Stimulated activated CD8-positive, alpha-beta memory T cell treated with anti-CD3 and anti-CD28 coated beads, Interleukin-15, amount 100 ng/mL, for 4 hours (primary cell): Measurements from ENCODE around the gene TNNT1.
A peak's percentile ranks its signal among the peaks of the same experiment; 100 is the strongest.

ENCODE experiments used
- DNase-seq, 2 donors: peaks; one replicate each; pipeline ENCODE4 v3.0.0-alpha.2; 2020; ENCODE audit warnings: low read depth in 2 of 2

TNNT1 gene

GRCh38 chr19:55141696-55142095, 7.3 kb downstream of the TNNT1 start:
- no peak for DNase-seq

- DNase-seq: no peak
Measured at GRCh38 chr19:55137915-55138314, 11.1 kb downstream of the TNNT1 start.

GRCh38 chr19:55136399-55137102, 12.5 kb downstream of the TNNT1 start:
- DNase-seq: no peak

GRCh38 chr19:55134736-55135135, 14.3 kb downstream of the TNNT1 start:
- no peak for DNase-seq

GRCh38 chr19:55133639-55134444, 15.2 kb downstream of the TNNT1 start:
- no peak for DNase-seq

- no peak for DNase-seq
Measured at GRCh38 chr19:55132453-55133129, 16.4 kb downstream of the TNNT1 start.

GRCh38 chr19:55131421-55131820, 17.6 kb downstream of the TNNT1 start:
- DNase-seq: no peak

- DNase-seq: no peak
Measured at GRCh38 chr19:55119053-55119452, 30.0 kb downstream of the TNNT1 start.

- no peak for DNase-seq
Measured at GRCh38 chr19:55118401-55118991, 30.5 kb downstream of the TNNT1 start.

- DNase-seq: peak; percentile 95 to 96
Measured at GRCh38 chr19:55117663-55118391, 31.2 kb downstream of the TNNT1 start.

- peak in 1 of 2 donors; percentile 8 for DNase-seq
Measured at GRCh38 chr19:55116859-55117662, 31.9 kb downstream of the TNNT1 start, which contains the start of gene PPP1R12C. Gene PPP1R12C (minus strand): TSS chr19:55117637. CDS start chr19:55117543, 94 bp downstream.

GRCh38 chr19:55116232-55116858, 32.7 kb downstream of the TNNT1 start:
- peak in 1 of 2 donors; percentile 14 for DNase-seq

GRCh38 chr19:55115446-55116065, 33.5 kb downstream of the TNNT1 start:
- no peak for DNase-seq

GRCh38 chr19:55114566-55115145, 34.4 kb downstream of the TNNT1 start:
- DNase-seq: no peak

GRCh38 chr19:55113570-55114039, 35.4 kb downstream of the TNNT1 start:
- no peak for DNase-seq

GRCh38 chr19:55112777-55113569, 36.0 kb downstream of the TNNT1 start:
- DNase-seq: no peak

GRCh38 chr19:55112246-55112776, 36.7 kb downstream of the TNNT1 start:
- DNase-seq: no peak

- no peak for DNase-seq
Measured at GRCh38 chr19:55111238-55111831, 37.7 kb downstream of the TNNT1 start.
